ENCODE data around the gene ATP6V0E2.

DNA sequence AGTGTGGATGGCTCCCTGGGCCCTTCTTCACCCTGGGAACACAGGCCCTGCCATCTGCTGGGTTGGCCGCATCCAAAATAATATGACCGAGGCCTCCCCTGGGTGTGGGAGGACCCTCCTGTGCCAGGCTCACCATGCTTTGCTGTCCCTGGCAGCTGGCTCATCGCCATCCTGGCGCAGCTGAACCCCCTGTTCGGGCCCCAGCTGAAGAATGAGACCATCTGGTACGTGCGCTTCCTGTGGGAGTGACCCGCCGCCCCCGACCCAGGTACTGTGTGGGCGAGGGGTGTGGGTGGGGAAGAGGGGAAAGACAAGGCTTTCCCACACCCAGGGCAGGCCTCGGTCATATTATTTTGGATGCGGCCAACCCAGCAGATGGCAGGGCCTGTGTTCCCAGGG, 4.8 kb downstream of the ATP6V0E2 start:
- TF ChIP-seq, protein P1, sequence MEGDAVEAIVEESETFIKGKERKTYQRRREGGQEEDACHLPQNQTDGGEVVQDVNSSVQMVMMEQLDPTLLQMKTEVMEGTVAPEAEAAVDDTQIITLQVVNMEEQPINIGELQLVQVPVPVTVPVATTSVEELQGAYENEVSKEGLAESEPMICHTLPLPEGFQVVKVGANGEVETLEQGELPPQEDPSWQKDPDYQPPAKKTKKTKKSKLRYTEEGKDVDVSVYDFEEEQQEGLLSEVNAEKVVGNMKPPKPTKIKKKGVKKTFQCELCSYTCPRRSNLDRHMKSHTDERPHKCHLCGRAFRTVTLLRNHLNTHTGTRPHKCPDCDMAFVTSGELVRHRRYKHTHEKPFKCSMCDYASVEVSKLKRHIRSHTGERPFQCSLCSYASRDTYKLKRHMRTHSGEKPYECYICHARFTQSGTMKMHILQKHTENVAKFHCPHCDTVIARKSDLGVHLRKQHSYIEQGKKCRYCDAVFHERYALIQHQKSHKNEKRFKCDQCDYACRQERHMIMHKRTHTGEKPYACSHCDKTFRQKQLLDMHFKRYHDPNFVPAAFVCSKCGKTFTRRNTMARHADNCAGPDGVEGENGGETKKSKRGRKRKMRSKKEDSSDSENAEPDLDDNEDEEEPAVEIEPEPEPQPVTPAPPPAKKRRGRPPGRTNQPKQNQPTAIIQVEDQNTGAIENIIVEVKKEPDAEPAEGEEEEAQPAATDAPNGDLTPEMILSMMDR (IDR thresholded peaks at IDR 0.05) = no peak
- no peak for TF ChIP-seq POLR2A (IDR thresholded peaks at IDR 0.05)
